ENCODE data around the gene TTC14. TPM values are rescaled to one million over a fixed set of nuclear protein-coding genes. Genes with fewer than 3 reads are reported as not detected.
"Not testable (repeated sequence)": the region's sequence is repeated elsewhere in the genome, so short reads cannot be mapped to it uniquely, and the experiment has no call there.

The TTC14 gene
- total RNA-seq, 2 donors from 2014 or later: 35.3 to 44.5 TPM

GRCh38 chr3:180612364-180612763 lies 10.4 kb downstream of the TTC14 start:
- peaks cover 77% of the 10 kb centered on the region for H3K36me3 Mint-ChIP-seq (ENCODE audit: low read depth)
- H3K9me3 Mint-ChIP-seq: no peaks in the 10 kb centered on the region
- ATAC-seq (replicated peaks): no peak
- H3K4me3 Mint-ChIP-seq: no peak overlapping the region
- no peaks in the 10 kb centered on the region for H3K27me3 Mint-ChIP-seq
- no peaks in the 10 kb centered on the region for H3K4me1 Mint-ChIP-seq
- no peak overlapping the region for H3K27ac Mint-ChIP-seq

- Mint-ChIP-seq H3K9me3 (no peaks in the 10 kb centered on the region), H3K4me1 (no peaks in the 10 kb centered on the region), H3K27ac (no peak overlapping the region), H3K4me3 (no peak overlapping the region), H3K36me3 (ENCODE audit: low read depth) (peaks cover 42% of the 10 kb centered on the region), H3K27me3 (no peaks in the 10 kb centered on the region)
- no peak for ATAC-seq (replicated peaks)
These were observed 14.0 kb downstream of the TTC14 start for GRCh38 chr3:180615954-180616353.

- no peaks in the 10 kb centered on the region for H3K4me1 Mint-ChIP-seq
- H3K27me3 Mint-ChIP-seq: no peaks in the 10 kb centered on the region
- no peak overlapping the region for H3K4me3 Mint-ChIP-seq
- H3K36me3 Mint-ChIP-seq (ENCODE audit: low read depth): peaks cover 31% of the 10 kb centered on the region
- H3K9me3 Mint-ChIP-seq: no peaks in the 10 kb centered on the region
- no peak for ATAC-seq (replicated peaks)
- no peak overlapping the region for H3K27ac Mint-ChIP-seq
These were observed 15.1 kb downstream of the TTC14 start for GRCh38 chr3:180617049-180617448.

- H3K4me3 Mint-ChIP-seq: not testable (repeated sequence)
- H3K36me3 Mint-ChIP-seq (ENCODE audit: low read depth): peaks cover 21% of the 10 kb centered on the region
These were observed 16.6 kb downstream of the TTC14 start for GRCh38 chr3:180618563-180618962.

GRCh38 chr3:180619723-180620122 lies 17.8 kb downstream of the TTC14 start:
- Mint-ChIP-seq H3K4me3 (no peak overlapping the region), H3K27me3 (no peaks in the 10 kb centered on the region), H3K27ac (no peak overlapping the region), H3K9me3 (no peaks in the 10 kb centered on the region), H3K36me3 (ENCODE audit: low read depth) (peaks cover 25% of the 10 kb centered on the region), H3K4me1 (peaks cover 10% of the 10 kb centered on the region)
- ATAC-seq (replicated peaks): no peak

More at GRCh38 chr3:180618563-180618962, 16.6 kb downstream of the TTC14 start:
- not testable (repeated sequence) for H3K4me1 Mint-ChIP-seq; H3K27me3 Mint-ChIP-seq; H3K27ac Mint-ChIP-seq; ATAC-seq (replicated peaks); H3K9me3 Mint-ChIP-seq

- peaks cover 28% of the 10 kb centered on the region for H3K36me3 Mint-ChIP-seq (ENCODE audit: low read depth)
- H3K9me3 Mint-ChIP-seq: no peaks in the 10 kb centered on the region
- ATAC-seq (replicated peaks): peak; percentile 80
- peaks cover 20% of the 10 kb centered on the region for H3K4me1 Mint-ChIP-seq
- H3K4me3 Mint-ChIP-seq: peak overlapping the region; percentile 8
- no peaks in the 10 kb centered on the region for H3K27me3 Mint-ChIP-seq
- H3K27ac Mint-ChIP-seq: peak overlapping the region; percentile 64
These were observed 22.8 kb downstream of the TTC14 start for GRCh38 chr3:180624714-180625113.

GRCh38 chr3:180626844-180627243 lies 24.9 kb downstream of the TTC14 start:
- no peak overlapping the region for H3K27ac Mint-ChIP-seq
- H3K4me1 Mint-ChIP-seq: peaks cover 20% of the 10 kb centered on the region
- no peak overlapping the region for H3K4me3 Mint-ChIP-seq
- peaks cover 3% of the 10 kb centered on the region for H3K27me3 Mint-ChIP-seq
- no peak for ATAC-seq (replicated peaks)
- H3K36me3 Mint-ChIP-seq (ENCODE audit: low read depth): peaks cover 28% of the 10 kb centered on the region
- H3K9me3 Mint-ChIP-seq: no peaks in the 10 kb centered on the region

GRCh38 chr3:180630371-180630770 lies 28.4 kb downstream of the TTC14 start:
- ATAC-seq (replicated peaks): peak; percentile 84
- no peak overlapping the region for H3K4me3 Mint-ChIP-seq
- no peaks in the 10 kb centered on the region for H3K9me3 Mint-ChIP-seq
- peaks cover 31% of the 10 kb centered on the region for H3K27me3 Mint-ChIP-seq
- peaks cover 5% of the 10 kb centered on the region for H3K36me3 Mint-ChIP-seq (ENCODE audit: low read depth)
- H3K4me1 Mint-ChIP-seq: peaks cover 4% of the 10 kb centered on the region
- peak overlapping the region; percentile 7 for H3K27ac Mint-ChIP-seq

- no peak for ATAC-seq (replicated peaks)
- no peaks in the 10 kb centered on the region for H3K4me1 Mint-ChIP-seq
- H3K4me3 Mint-ChIP-seq: no peak overlapping the region
- no peaks in the 10 kb centered on the region for H3K9me3 Mint-ChIP-seq
- H3K27ac Mint-ChIP-seq: no peak overlapping the region
- no peaks in the 10 kb centered on the region for H3K36me3 Mint-ChIP-seq (ENCODE audit: low read depth)
- H3K27me3 Mint-ChIP-seq: peaks cover 39% of the 10 kb centered on the region
These were observed 29.4 kb downstream of the TTC14 start for GRCh38 chr3:180631317-180631716.

GRCh38 chr3:180633722-180634121 lies 31.8 kb downstream of the TTC14 start:
- Mint-ChIP-seq H3K27ac (no peak overlapping the region), H3K4me3 (no peak overlapping the region), H3K9me3 (no peaks in the 10 kb centered on the region), H3K27me3 (peaks cover 49% of the 10 kb centered on the region), H3K36me3 (ENCODE audit: low read depth) (no peaks in the 10 kb centered on the region), H3K4me1 (no peaks in the 10 kb centered on the region)
- no peak for ATAC-seq (replicated peaks)

GRCh38 chr3:180640987-180641386 lies 39.0 kb downstream of the TTC14 start:
- no peaks in the 10 kb centered on the region for H3K36me3 Mint-ChIP-seq (ENCODE audit: low read depth)
- ATAC-seq (replicated peaks): no peak
- no peaks in the 10 kb centered on the region for H3K9me3 Mint-ChIP-seq
- no peak overlapping the region for H3K4me3 Mint-ChIP-seq
- H3K4me1 Mint-ChIP-seq: no peaks in the 10 kb centered on the region
- peaks cover 34% of the 10 kb centered on the region for H3K27me3 Mint-ChIP-seq
- no peak overlapping the region for H3K27ac Mint-ChIP-seq

GRCh38 chr3:180646187-180646790 lies 44.3 kb downstream of the TTC14 start:
- no peaks in the 10 kb centered on the region for H3K36me3 Mint-ChIP-seq (ENCODE audit: low read depth)
- H3K9me3 Mint-ChIP-seq: no peaks in the 10 kb centered on the region
- peaks cover 32% of the 10 kb centered on the region for H3K27me3 Mint-ChIP-seq
- H3K4me1 Mint-ChIP-seq: no peaks in the 10 kb centered on the region
- no peak overlapping the region for H3K4me3 Mint-ChIP-seq
- ATAC-seq (replicated peaks): no peak
- H3K27ac Mint-ChIP-seq: no peak overlapping the region

GRCh38 chr3:180656406-180656805 lies 54.4 kb downstream of the TTC14 start:
- no peak overlapping the region for H3K27ac Mint-ChIP-seq
- peaks cover 26% of the 10 kb centered on the region for H3K27me3 Mint-ChIP-seq
- no peak overlapping the region for H3K4me3 Mint-ChIP-seq
- H3K4me1 Mint-ChIP-seq: no peaks in the 10 kb centered on the region
- no peak for ATAC-seq (replicated peaks)
- H3K36me3 Mint-ChIP-seq (ENCODE audit: low read depth): no peaks in the 10 kb centered on the region
- no peaks in the 10 kb centered on the region for H3K9me3 Mint-ChIP-seq

GRCh38 chr3:180657094-180657493 lies 55.1 kb downstream of the TTC14 start:
- no peak overlapping the region for H3K4me3 Mint-ChIP-seq
- no peaks in the 10 kb centered on the region for H3K9me3 Mint-ChIP-seq
- no peak for ATAC-seq (replicated peaks)
- peaks cover 26% of the 10 kb centered on the region for H3K27me3 Mint-ChIP-seq
- no peak overlapping the region for H3K27ac Mint-ChIP-seq
- H3K4me1 Mint-ChIP-seq: no peaks in the 10 kb centered on the region
- no peaks in the 10 kb centered on the region for H3K36me3 Mint-ChIP-seq (ENCODE audit: low read depth)
